ENCODE data around the gene NRXN3.
"Not testable (repeated sequence)": the region's sequence is repeated elsewhere in the genome, so short reads cannot be mapped to it uniquely, and the experiment has no call there.

Gene NRXN3

GRCh38 chr14:79103764-79104163, 933.6 kb downstream of the NRXN3 start:
- no peak for DNase-seq (ENCODE audit: low spot score)
- FAIRE-seq: no peak

- not testable (repeated sequence) for DNase-seq (ENCODE audit: low spot score); FAIRE-seq
Measured at GRCh38 chr14:79110564-79110963, 940.4 kb downstream of the NRXN3 start.

GRCh38 chr14:79111987-79112501, 941.9 kb downstream of the NRXN3 start:
- no peak for FAIRE-seq
- no peak for DNase-seq (ENCODE audit: low spot score)

- FAIRE-seq: no peak
- DNase-seq (ENCODE audit: low spot score): no peak
Measured at GRCh38 chr14:79117561-79117960, 947.4 kb downstream of the NRXN3 start.

GRCh38 chr14:79118291-79118690, 948.1 kb downstream of the NRXN3 start:
- no peak for FAIRE-seq
- no peak for DNase-seq (ENCODE audit: low spot score)

GRCh38 chr14:79134361-79134760, 964.2 kb downstream of the NRXN3 start:
- DNase-seq (ENCODE audit: low spot score) (no peak), FAIRE-seq (no peak)

- DNase-seq (ENCODE audit: low spot score) (no peak), FAIRE-seq (no peak)
Measured at GRCh38 chr14:79136071-79137044, 966.2 kb downstream of the NRXN3 start.

GRCh38 chr14:79137045-79137430, 966.9 kb downstream of the NRXN3 start:
- FAIRE-seq: no peak
- DNase-seq (ENCODE audit: low spot score): no peak

GRCh38 chr14:79137836-79138235, 967.7 kb downstream of the NRXN3 start:
- FAIRE-seq: no peak
- no peak for DNase-seq (ENCODE audit: low spot score)

- FAIRE-seq (no peak), DNase-seq (ENCODE audit: low spot score) (no peak)
Measured at GRCh38 chr14:79144896-79145295, 974.7 kb downstream of the NRXN3 start.

GRCh38 chr14:79150226-79150625, 980.1 kb downstream of the NRXN3 start:
- DNase-seq (ENCODE audit: low spot score) (no peak), FAIRE-seq (no peak)

- DNase-seq (ENCODE audit: low spot score): no peak
- FAIRE-seq: no peak
Measured at GRCh38 chr14:79157369-79157768, 987.2 kb downstream of the NRXN3 start.

GRCh38 chr14:79161571-79161970, 991.4 kb downstream of the NRXN3 start:
- DNase-seq (ENCODE audit: low spot score) (no peak), FAIRE-seq (no peak)

- FAIRE-seq (no peak), DNase-seq (ENCODE audit: low spot score) (no peak)
Measured at GRCh38 chr14:79162833-79163232, 992.7 kb downstream of the NRXN3 start.

GRCh38 chr14:79165471-79166090, 995.4 kb downstream of the NRXN3 start:
- FAIRE-seq: no peak
- no peak for DNase-seq (ENCODE audit: low spot score)

- DNase-seq (ENCODE audit: low spot score): no peak
Measured at GRCh38 chr14:79166171-79166570, 996.0 kb downstream of the NRXN3 start.

GRCh38 chr14:79167957-79168356, 997.8 kb downstream of the NRXN3 start:
- no peak for FAIRE-seq
- no peak for DNase-seq (ENCODE audit: low spot score)

More at GRCh38 chr14:79166171-79166570, 996.0 kb downstream of the NRXN3 start:
- no peak for FAIRE-seq

GRCh38 chr14:79175671-79176070, 1005.5 kb downstream of the NRXN3 start:
- FAIRE-seq (no peak), DNase-seq (ENCODE audit: low spot score) (no peak)

GRCh38 chr14:79177106-79177505, 1006.9 kb downstream of the NRXN3 start:
- FAIRE-seq (no peak), DNase-seq (ENCODE audit: low spot score) (no peak)

- DNase-seq (ENCODE audit: low spot score) (no peak), FAIRE-seq (no peak)
Measured at GRCh38 chr14:79178719-79179118, 1008.5 kb downstream of the NRXN3 start.

- FAIRE-seq (no peak), DNase-seq (ENCODE audit: low spot score) (no peak)
Measured at GRCh38 chr14:79179985-79180384, 1009.8 kb downstream of the NRXN3 start.

- DNase-seq (ENCODE audit: low spot score) (no peak), FAIRE-seq (no peak)
Measured at GRCh38 chr14:79180656-79181055, 1010.5 kb downstream of the NRXN3 start.

Measured in RCC 7860 (cell line).